ENCODE measurements around the gene FTO. TPM values are rescaled to one million over a fixed set of nuclear protein-coding genes. Genes with fewer than 3 reads are reported as not detected.

The FTO gene
- polyA plus RNA-seq, 3 donors = 15.9 to 37.9 (median 25.5) TPM

DNA sequence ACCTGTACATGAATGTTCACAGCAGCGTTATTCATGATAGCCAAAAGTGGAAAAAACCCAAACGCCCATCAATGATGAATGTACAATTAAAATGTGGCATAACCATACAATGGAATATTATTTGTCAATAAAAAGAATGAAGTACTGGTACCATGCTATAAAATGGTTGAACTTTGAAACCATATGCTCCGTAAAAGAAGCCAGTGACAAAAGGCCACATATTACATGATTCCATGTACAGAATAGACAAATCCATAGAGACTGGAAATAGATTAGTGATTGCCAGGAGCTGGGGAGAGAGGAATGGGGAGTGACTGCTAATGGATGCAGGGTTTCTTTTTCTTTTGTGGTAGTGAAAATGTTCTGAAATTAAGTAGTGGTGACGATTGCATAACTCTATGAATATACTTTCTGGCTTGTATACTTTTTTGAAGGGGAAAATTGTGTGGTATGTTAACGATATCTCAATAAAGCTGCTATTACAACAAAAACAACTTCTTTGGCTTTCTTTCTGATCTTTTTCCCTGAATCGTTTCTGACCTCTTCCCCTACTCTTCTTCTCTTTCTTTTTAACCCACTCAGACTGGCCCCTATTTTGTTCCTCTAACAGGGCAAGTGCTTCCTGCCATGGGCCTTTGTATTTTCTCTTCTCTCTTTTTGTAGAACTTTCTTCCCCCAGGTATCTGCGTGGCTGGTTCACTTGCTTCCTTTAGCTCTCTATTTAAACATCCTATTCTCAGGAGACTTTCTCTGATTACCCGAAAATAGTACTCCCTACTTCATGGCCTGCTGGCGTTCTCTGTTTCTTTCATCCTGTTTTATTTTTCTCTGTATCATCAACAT lies 67.9 kb downstream of the FTO start:
- H3K27ac ChIP-seq (ENCODE audit: low read depth, low read length) = no peak overlapping the region
- WGBS, 3 donors = 62 to 78% (median 62%) methylated on average over 9 of the region's 9 CpGs

DNA sequence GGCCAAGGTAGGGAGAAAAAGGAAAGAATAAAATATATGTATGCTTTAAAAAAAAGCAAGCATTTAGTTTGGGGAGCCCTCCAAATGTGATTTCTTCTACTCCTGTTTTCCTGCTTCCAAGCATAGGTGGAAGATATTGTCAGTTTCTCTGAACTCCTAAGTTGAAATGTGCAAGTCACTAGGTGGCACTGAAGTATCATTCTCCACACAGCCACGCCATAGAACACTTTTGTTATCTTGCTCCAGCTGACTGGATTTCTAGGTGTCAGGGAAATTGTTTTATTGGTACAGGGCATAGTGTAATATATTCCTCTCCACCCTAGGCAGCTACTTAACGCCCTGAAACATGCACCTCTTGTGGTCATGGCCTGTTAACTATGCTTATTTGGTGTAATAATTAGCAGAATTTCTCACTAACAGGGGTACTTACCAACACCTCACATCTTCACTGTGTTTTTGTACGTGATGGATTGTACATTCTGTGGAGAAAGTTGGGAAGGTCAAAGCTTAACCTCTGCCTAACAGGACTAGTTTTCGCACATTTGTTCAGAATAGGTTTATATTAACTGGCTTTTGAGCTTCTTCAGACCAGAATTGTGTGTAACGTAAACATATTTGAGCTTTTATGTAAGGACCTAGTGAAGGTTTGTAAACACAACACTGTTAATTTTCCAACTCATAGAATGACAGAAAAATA lies 69.3 kb downstream of the FTO start:
- H3K27ac ChIP-seq (ENCODE audit: low read depth, low read length) = no peak overlapping the region

DNA sequence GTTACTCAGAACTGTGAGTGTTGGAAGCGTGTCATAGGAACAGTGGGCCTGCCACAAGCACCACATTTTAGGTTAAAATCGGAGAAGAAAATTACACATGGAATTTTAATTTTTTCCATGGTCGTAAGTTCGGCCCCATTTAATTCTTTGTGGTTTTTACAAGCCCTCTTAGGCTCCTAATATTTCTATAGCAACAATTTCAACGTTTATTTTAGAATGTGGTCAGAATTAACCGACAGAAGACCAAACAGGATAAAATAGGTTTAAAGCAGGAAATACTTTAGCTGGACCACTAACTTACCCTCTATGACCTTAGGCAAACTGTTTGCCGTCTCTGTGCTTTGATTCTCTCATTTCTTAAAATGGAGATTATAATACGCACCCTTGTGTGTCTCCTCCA lies 69.9 kb downstream of the FTO start:
- H3K27ac ChIP-seq (ENCODE audit: low read depth, low read length) = no peak overlapping the region

More for the DNA sequence above, 69.3 kb downstream of the FTO start:
- WGBS, 3 donors = 25 to 57% (median 55%) methylated on average over 5 of the region's 5 CpGs

DNA sequence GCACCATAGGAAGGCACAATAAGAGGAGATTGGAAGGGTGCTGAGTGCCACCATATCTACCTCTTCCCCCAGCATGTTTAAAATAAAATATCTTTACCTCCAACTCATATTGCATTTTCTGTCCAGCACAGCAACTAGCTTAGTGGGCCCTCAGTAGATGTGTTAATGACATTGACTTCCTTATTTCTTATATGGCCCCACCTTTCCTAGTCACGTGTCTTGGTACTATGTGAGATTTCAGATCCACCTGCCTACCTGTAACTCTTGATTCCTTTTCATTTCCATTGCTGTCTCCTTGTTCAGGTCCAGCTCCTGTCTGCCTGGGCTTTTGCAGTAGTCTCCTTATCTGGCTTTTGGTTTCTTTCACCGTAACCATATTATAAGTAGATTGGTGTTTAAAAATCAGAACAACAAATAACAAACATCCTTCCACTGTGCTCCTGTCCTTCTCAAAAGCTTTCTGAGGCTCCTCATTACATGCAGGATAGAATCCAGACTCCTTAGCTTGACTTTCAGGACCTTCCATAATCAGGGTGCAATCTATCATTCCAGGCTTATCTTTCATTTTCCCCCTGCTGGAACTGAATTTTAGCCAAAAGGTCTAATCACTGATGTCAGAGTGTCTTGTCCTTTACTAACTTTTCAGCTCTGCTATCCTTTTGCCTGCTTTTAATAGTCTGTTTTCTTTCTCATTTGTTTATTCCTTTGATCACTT lies 71.3 kb downstream of the FTO start:
- 47 to 68% (median 64%) methylated on average over 2 of the region's 2 CpGs for WGBS, 3 donors
- H3K27ac ChIP-seq (ENCODE audit: low read depth, low read length) = no peak overlapping the region

More for the DNA sequence above, 69.9 kb downstream of the FTO start:
- 50 to 58% (median 56%) methylated on average over 8 of the region's 8 CpGs for WGBS, 3 donors

DNA sequence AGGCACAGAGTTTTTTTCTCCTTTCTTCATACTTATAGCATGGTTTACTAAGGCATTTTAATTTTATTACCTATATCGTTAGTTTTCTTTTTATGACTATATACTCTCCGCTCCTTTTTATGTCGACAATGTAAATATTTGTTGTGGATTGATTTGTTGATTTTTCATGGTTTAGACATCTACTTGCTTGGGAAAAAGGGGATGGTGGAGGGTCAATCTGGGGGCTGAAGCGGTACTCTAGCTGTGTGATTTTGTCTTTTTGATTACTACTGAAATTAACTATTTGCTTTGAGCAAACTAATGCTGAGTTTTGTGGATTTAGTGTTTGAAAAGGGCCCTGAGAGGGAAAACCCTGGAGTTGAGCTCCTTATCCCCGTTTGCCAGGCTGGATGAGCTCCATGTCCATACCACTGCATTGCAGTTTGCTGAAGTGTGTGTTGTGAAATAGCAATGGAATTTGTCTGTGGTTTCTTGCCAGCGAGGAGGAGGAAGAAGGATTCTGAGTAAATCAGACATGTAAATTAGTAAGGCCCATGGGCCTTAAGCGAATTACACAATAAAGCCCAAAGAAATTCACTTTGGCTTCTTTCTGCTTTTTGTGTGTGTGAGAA lies 72.0 kb downstream of the FTO start:
- no peak overlapping the region for H3K27ac ChIP-seq (ENCODE audit: low read depth, low read length)
- 24 to 61% (median 58%) methylated on average over 7 of the region's 7 CpGs for WGBS, 3 donors

DNA sequence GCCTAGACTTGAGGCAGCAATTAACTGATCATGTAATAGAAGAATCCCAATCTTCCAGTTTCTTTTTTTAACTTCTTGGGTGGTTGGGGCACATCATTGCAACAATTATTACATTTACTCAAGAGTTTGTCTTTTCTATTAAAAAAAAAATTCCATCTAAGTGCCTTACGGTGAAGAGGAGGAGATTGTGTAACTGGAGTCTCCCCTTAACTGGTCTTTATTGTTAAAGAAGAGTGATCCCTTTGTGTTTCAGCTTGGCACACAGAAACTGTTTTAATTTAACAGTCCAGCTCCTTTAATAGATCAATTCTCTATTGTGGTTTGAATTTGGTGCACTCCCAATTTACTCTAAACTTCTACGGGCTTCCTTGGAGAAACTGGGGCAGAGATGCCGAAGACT lies 75.2 kb downstream of the FTO start:
- 69 to 81% (median 70%) methylated on average over 3 of the region's 3 CpGs for WGBS, 3 donors
- H3K27ac ChIP-seq (ENCODE audit: low read depth, low read length) = no peak overlapping the region

DNA sequence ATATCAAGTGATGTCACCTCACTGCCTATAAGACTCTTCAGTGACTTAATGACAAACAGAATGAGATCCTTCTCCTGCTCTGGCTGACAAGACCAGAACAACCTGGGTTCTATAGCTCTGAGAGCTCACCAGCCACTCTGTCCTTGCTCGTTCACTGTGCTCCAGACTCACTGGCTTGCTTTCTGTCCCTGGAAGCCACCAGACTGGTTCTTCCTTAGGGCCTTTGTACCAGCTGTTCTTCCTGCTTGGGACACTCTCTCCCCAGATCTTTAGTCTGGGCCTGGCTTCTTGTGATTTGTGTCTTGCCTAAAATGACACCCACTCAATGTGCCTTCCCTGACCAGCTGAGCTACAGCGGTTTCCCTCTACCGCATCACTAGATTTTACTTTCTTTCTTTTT lies 76.1 kb downstream of the FTO start:
- 76 to 97% (median 90%) methylated on average over 3 of the region's 3 CpGs for WGBS, 3 donors
- H3K27ac ChIP-seq (ENCODE audit: low read depth, low read length) = no peak overlapping the region

DNA sequence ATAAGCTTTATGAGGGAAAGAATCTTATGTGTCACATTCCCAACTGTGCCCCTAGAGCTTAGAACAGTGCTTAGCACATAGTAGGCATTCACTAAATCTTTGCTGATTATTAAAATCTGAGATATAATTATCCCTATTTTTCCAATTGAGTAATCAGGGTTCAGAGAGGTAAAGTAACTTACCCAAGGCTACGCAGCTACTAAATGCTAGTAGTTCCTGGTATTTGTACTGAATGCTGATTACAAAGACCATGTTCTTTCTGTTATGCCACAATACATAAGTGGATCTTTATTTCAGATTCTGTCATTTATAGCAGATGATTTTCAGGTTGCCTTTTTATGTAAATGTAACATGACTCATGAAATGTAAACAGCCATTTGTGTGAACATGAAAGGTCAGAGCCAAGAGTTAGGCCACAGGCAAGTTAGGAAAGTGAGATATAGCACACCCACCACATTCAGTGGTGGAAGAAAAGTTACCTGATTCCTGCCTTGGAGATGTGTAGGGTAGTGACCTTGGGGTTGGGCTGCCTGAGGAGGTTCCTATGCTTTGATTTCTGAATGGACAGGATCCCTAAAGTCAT lies 77.2 kb downstream of the FTO start:
- WGBS, 3 donors = 79 to 94% (median 92%) methylated on average over 1 of the region's 1 CpG
- no peak overlapping the region for H3K27ac ChIP-seq (ENCODE audit: low read depth, low read length)

DNA sequence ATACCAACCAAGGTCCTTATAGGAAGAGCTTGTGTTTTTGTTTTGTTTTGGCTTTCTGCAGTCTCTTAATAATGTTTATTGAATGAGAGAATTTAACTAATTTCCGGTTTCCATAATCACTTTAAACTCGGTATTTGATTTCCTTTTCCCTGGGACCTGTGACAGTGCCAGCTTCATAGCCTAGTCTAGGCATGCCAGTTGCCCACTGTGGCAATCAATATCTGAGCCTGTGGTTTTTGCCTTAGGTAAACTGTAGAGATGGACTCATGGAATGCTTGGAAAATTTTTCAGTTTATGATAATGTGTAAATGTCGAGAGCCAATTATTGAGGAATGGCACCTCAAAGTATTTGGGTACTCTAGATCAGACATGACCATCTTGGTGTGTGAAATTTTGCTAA lies 78.2 kb downstream of the FTO start:
- 65 to 93% (median 88%) methylated on average over 3 of the region's 3 CpGs for WGBS, 3 donors

DNA sequence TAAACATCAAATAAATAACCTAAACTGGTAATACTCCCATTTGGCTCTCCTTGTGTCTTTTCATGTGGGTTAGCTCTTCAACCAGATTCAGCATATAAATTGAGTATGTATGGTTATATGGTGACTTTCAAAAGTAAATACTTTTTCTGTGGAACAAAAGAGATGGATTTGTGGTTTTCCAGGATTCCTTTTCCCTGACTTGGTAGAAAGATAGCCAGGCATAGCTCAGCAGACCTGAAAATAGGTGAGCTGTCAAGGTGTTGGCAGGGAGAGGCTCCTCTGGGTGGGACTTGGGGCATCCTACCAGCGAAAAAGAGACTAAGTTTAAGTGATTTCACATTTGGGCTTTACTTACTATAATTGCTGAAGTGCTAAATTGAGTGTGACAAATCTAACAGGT lies 80.3 kb downstream of the FTO start:
- H3K27ac ChIP-seq (ENCODE audit: low read depth, low read length) = no peak overlapping the region

More for the DNA sequence above, 78.2 kb downstream of the FTO start:
- no peak overlapping the region for H3K27ac ChIP-seq (ENCODE audit: low read depth, low read length)

DNA sequence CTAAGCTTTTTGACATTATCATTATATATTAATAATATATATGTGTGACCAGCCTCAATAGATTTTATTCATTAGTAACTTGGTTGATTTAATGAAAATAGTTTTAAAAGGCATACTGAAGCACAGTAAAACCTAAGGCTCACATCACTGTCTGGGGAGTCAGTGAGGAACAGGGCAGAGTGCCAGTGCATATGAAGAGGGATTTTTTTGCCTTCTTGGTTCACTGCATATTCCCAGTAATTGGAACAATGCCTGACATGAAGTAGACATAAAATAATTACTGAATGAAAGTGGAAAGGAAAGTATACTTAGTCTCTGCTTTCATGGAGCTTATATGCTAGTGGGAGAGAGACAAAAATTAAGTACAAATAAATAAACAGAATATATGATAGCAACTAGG lies 81.1 kb downstream of the FTO start:
- H3K27ac ChIP-seq (ENCODE audit: low read depth, low read length) = no peak overlapping the region

More for the DNA sequence above, 80.3 kb downstream of the FTO start:
- 89 to 93% (median 90%) methylated on average over 1 of the region's 1 CpG for WGBS, 3 donors

DNA sequence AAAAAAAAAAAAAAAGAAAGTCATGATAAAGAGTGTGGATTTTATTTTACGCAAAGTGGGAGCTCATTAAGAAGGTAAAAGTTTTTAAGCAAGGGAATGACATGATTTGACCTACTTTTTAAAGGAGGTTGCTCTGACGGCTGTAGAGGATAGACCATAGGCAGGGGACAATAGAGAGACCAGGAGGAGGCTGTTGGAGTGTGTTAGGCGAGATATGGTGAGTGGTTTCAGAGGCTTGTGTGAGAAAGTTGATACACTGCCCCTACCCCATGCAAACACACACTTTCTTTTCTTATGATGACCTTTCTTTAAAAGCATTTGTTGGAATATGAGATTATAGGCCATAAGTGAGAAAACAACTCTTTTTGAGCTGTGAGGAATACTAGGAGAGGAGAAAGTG lies 82.0 kb downstream of the FTO start:
- 69 to 91% (median 81%) methylated on average over 3 of the region's 3 CpGs for WGBS, 3 donors
- H3K27ac ChIP-seq (ENCODE audit: low read depth, low read length) = no peak overlapping the region

DNA sequence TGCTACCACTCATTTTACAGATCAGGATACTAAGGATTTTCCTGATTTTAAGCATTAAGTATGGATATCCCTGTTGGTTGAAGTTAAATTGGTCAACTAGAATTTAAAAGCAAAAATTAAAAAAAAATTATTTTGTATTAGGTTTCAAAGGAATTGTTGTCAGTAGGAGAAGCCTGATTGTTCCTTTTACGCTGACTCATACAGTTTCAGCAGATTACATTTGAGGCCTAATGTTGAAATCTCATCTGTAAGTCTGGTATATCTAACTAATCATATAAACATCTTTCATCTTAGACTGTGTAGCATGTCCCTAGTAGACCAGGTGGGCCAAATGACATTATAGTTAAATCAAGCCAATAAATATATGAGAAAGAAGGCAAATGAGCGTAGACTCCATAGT lies 83.5 kb downstream of the FTO start:
- WGBS, 3 donors = 94 to 99% (median 96%) methylated on average over 2 of the region's 2 CpGs
- no peak overlapping the region for H3K27ac ChIP-seq (ENCODE audit: low read depth, low read length)

DNA sequence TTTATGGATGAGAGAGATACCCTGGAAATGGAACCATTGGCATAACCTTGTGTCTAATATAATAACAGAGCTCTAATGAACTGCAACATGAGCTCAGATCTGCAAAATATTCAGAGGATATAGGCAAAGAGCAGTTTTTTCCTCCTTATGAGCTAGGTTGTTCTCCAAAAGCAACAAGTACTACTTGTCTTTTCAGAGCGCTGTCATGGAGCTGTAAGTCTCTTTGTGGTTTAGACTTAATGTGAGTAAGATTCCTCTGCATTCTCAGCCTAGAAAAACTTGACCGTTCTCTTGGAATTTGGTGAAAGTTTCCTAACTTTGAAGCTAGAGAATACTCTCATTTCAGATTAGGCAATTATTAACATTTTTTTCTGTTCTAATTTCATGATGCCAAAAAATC lies 85.2 kb downstream of the FTO start:
- WGBS, 3 donors = 73 to 86% (median 83%) methylated on average over 2 of the region's 2 CpGs
- no peak overlapping the region for H3K27ac ChIP-seq (ENCODE audit: low read depth, low read length)

DNA sequence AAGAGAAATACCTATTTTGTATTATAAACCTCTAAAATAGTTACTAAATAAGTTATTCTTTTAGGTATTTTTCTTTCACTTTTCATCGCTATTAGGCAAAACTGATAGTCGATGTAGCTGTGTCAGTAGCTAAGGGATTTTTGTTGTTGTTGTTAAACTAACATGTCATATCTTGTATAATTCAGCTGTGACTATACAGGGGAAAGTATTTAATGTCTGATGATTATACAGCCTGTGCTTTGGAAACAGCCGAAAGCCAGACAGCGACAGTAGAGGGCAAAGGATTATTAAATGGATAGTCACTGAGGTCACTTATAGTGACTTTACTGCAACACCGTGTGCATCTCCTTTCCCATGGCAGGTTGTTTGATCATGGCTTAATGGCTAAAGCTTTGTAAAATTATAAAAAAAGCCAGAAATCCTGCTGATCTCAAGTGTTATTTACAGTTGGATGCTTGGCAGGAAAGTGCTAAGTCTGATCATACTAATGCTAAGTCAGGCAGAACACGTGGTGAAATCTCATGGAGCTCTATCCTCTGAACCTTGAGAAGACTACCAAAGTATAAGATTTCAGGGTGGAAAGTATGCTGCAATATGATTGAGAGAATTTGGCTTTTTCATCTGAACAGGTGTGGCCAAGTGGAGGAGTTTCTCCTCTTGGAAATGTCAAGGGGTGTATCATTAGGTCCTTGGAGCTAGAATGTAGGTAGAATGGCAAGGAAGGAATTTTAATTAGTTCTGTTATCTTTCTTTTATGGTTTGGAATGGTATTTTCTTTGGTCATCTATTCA lies 88.4 kb downstream of the FTO start:
- WGBS, 3 donors = 80 to 89% (median 85%) methylated on average over 6 of the region's 6 CpGs
- no peak overlapping the region for H3K27ac ChIP-seq (ENCODE audit: low read depth, low read length)

DNA sequence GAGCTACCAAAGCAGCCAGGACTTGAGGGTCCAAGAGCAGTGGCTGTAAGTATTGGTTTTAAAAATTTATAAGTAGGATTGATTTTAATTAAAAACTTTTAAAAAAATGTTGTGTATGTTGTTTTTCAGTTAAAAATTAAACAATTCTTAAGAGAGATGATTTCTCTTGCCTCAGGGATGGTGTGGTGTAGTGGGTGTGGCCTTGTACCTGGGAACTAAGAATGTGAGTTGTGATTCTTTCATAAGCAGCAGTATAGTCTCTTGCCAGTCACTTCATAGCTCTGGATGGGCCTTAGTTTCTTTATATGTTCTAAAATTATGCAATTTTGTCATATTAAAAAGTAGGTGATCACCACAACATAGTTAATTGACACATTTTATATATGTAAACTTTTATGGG lies 99.5 kb downstream of the FTO start:
- no peak overlapping the region for H3K27ac ChIP-seq (ENCODE audit: low read depth, low read length)

DNA sequence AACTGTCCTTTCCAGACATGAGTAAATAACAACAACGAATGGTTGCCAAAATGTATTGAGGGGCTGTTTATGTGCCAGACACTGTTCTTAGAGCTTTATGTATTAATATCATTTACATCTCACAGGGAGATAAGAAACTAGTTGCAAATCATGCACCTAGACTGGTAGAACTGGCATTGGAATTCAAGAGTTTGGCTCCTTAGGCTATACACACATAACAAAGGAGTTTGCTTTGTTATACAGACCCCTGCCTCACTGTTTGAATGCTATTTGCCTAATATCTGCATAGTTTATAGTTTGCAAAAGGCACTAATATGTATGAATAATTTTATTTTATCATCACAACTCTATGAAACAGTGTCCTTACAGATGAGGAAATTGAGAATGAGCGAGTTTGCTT lies 100.0 kb downstream of the FTO start:
- WGBS, 3 donors = 73 to 87% (median 84%) methylated on average over 2 of the region's 2 CpGs
- no peak overlapping the region for H3K27ac ChIP-seq (ENCODE audit: low read depth, low read length)

DNA sequence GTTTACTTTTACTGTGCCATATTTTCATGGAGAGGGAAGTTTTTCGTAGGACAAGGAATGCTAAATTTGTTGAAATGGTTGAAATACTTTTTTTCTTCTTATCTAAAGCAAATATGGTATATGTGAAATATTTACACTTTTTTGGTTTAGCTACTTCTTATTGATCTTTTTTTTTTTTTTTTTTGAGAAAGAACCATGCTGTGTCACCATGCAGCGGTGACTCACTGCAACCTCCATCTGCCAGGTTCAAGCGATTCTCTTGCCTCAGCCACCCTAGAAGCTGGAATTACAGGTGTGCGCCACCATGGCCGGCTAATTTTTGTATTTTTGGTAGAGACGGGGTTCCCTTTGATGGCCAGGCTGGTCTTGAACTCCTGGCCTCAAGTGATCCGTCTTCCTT lies 100.5 kb downstream of the FTO start:
- no peak overlapping the region for H3K27ac ChIP-seq (ENCODE audit: low read depth, low read length)
- WGBS, 3 donors = 94 to 95% (median 94%) methylated on average over 7 of the region's 7 CpGs

Measured in adipose tissue (tissue), 3 donors.